ENCODE data around the gene ATP5F1D. TPM values are rescaled to one million over a fixed set of nuclear protein-coding genes. Genes with fewer than 3 reads are reported as not detected.

ATP5F1D gene
- total and polyA plus RNA-seq, 4 donors = 27.1 to 266 (median 187) TPM

DNA sequence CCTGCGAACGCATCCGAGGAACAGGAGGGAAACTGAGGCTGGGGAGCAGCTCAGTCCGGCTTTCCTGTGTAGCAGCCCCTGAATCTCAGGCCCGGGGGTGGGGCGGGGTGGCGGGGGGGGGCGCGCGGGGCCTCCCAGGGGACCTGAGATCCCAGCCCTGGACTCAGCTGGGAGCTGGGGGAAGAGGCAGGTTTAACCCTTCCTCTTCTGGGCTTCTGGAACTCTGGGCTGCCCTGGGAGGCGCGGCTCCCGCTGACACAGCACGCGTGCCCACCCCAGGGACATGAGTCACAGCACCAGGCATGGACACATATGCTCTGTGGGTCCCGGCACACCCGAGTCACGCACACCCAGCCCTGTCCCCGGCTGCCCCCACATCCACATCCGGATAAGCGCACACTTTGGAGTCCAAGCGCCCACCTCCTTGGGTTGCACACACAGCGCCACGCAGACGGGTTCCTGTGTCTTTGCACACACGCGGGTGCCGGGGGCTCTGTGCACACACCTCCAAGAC is 24.1 kb downstream of the ATP5F1D start:
- Histone ChIP-seq H3K36me3 (ENCODE audit: control insufficient read depth in 4 of 4, insufficient read depth in 4 of 4, low read length in 4 of 4) (peaks cover 0 to 7% (median 2%) of the 10 kb centered on the region in 4 donors), H3K4me1 (ENCODE audit: control insufficient read depth in 5 of 5, insufficient read depth in 5 of 5, low read length in 5 of 5) (peaks cover 9 to 69% (median 38%) of the 10 kb centered on the region in 5 donors), H3K27me3 (ENCODE audit: control insufficient read depth in 3 of 3, insufficient read depth in 3 of 3, low read length in 2 of 3) (no peaks in the 10 kb centered on the region), H3K9ac (ENCODE audit: insufficient read depth in 1 of 2, low read length in 2 of 2) (no peak overlapping the region), H3K9me3 (ENCODE audit: control insufficient read depth in 4 of 4, insufficient read depth in 3 of 4, low read length in 3 of 4) (no peaks in the 10 kb centered on the region), H3K27ac (ENCODE audit: low read depth in 1 of 2, low read length in 1 of 2) (peak overlapping the region; percentile 90 to 92), H3K4me3 (peak overlapping the region; percentile 0)
- DNase-seq (peak in 2 of 3 donors; percentile 24 to 42), ATAC-seq (ENCODE audit: insufficient read depth, low FRiP score) (no peak)
- 15 to 25% methylated on average over 25 to 28 of the region's 28 CpGs for WGBS, 2 donors
- TF ChIP-seq, protein P1, sequence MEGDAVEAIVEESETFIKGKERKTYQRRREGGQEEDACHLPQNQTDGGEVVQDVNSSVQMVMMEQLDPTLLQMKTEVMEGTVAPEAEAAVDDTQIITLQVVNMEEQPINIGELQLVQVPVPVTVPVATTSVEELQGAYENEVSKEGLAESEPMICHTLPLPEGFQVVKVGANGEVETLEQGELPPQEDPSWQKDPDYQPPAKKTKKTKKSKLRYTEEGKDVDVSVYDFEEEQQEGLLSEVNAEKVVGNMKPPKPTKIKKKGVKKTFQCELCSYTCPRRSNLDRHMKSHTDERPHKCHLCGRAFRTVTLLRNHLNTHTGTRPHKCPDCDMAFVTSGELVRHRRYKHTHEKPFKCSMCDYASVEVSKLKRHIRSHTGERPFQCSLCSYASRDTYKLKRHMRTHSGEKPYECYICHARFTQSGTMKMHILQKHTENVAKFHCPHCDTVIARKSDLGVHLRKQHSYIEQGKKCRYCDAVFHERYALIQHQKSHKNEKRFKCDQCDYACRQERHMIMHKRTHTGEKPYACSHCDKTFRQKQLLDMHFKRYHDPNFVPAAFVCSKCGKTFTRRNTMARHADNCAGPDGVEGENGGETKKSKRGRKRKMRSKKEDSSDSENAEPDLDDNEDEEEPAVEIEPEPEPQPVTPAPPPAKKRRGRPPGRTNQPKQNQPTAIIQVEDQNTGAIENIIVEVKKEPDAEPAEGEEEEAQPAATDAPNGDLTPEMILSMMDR (IDR thresholded peaks at IDR 0.05; ENCODE audit: control extremely low read depth, extremely low read depth) = no peak

DNA sequence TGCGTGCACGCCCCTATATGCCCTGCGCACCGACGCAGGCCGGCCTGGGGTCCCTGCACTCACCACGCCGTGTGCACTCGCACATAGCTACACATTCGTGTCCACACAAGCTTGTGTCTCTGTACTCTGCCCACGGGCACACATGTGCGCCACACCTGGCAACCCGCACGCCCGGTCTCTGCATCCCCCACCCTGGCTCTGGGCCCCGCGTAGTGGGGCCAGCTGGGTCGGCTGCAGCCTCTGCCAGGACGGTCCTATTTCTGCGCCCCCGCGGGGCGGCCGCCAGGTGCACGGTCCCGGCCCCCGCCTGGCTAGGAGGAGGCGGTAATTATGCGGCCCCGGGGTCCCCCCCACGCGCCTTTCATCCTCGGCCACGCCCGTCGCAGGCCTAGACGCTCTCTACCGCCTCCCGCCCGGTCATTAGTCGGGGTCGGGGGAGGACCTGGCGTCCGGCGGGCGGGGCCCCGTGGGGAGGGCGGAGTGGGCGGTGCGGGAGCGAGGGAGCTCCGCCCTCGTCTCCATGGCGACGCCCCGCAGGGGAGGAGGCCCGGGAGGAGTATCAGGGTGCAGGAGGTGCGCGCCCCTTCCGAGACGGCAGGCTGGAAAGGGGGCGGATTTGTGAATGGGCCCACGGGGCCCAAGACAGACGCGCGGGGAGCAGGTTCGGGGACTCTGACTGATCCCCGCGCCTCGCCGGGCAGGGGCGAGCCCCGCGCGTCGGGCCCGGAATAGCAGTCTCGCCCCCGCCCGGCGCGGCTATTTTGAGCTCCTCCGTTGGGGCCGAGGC is 24.8 kb downstream of the ATP5F1D start:
- H3K27me3 ChIP-seq (ENCODE audit: control insufficient read depth in 3 of 3, insufficient read depth in 3 of 3, low read length in 2 of 3) = no peaks in the 10 kb centered on the region
- H3K36me3 ChIP-seq (ENCODE audit: control insufficient read depth in 4 of 4, insufficient read depth in 4 of 4, low read length in 4 of 4) = peaks cover 0 to 14% (median 8%) of the 10 kb centered on the region in 4 donors
- H3K9me3 ChIP-seq (ENCODE audit: control insufficient read depth in 4 of 4, insufficient read depth in 3 of 4, low read length in 3 of 4) = no peaks in the 10 kb centered on the region
- WGBS, 2 donors = 2 to 4% methylated on average over 57 to 84 of the region's 84 CpGs
- peaks cover 16 to 73% (median 42%) of the 10 kb centered on the region in 5 donors for H3K4me1 ChIP-seq (ENCODE audit: control insufficient read depth in 5 of 5, insufficient read depth in 5 of 5, low read length in 5 of 5)
- H3K4me3 ChIP-seq = peak overlapping the region; percentile 22
- H3K27ac ChIP-seq (ENCODE audit: low read depth in 1 of 2, low read length in 1 of 2) = peak overlapping the region; percentile 90 to 92
- DNase-seq (peak; percentile 48 to 67 (median 66)), ATAC-seq (ENCODE audit: insufficient read depth, low FRiP score) (peak; percentile 46)
- no peak overlapping the region for H3K9ac ChIP-seq (ENCODE audit: insufficient read depth in 1 of 2, low read length in 2 of 2)
- TF ChIP-seq, protein P1 (IDR thresholded peaks at IDR 0.05; ENCODE audit: control extremely low read depth, extremely low read depth) = no peak

- H3K4me1 ChIP-seq (ENCODE audit: control insufficient read depth in 5 of 5, insufficient read depth in 5 of 5, low read length in 5 of 5) = peaks cover 17 to 70% (median 41%) of the 10 kb centered on the region in 5 donors
- peaks cover 0 to 20% (median 14%) of the 10 kb centered on the region in 4 donors for H3K36me3 ChIP-seq (ENCODE audit: control insufficient read depth in 4 of 4, insufficient read depth in 4 of 4, low read length in 4 of 4)
- no peaks in the 10 kb centered on the region for H3K9me3 ChIP-seq (ENCODE audit: control insufficient read depth in 4 of 4, insufficient read depth in 3 of 4, low read length in 3 of 4)
- no peak overlapping the region for H3K9ac ChIP-seq (ENCODE audit: insufficient read depth in 1 of 2, low read length in 2 of 2)
- WGBS, 2 donors = 1% methylated on average over 53 to 59 of the region's 59 CpGs
- H3K27me3 ChIP-seq (ENCODE audit: control insufficient read depth in 3 of 3, insufficient read depth in 3 of 3, low read length in 2 of 3) = no peaks in the 10 kb centered on the region
- peak overlapping the region; percentile 77 to 90 for H3K27ac ChIP-seq (ENCODE audit: low read depth in 1 of 2, low read length in 1 of 2)
- TF ChIP-seq, protein P1 (IDR thresholded peaks at IDR 0.05; ENCODE audit: control extremely low read depth, extremely low read depth) = peak; percentile 95
- DNase-seq = peak; percentile 65 to 84 (median 71)
- ATAC-seq (ENCODE audit: insufficient read depth, low FRiP score) = peak; percentile 21
- H3K4me3 ChIP-seq = peak overlapping the region; percentile 22
Observed at GRCh38 chr19:1266916-1267476, 25.4 kb downstream of the ATP5F1D start.
